ENCODE measurements around the gene KNTC1.

The KNTC1 gene

GRCh38 chr12:122610911-122611310 lies 83.9 kb downstream of the KNTC1 start:
- Histone ChIP-seq H3K9me3 (ENCODE audit: insufficient read depth, low read length) (no peaks in the 10 kb centered on the region), H3K9ac (ENCODE audit: low read length) (no peak overlapping the region), H3K36me3 (replicated peaks; ENCODE audit: low read depth, low read length) (peaks cover 69% of the 10 kb centered on the region), H3K4me2 (ENCODE audit: low read length) (no peak overlapping the region), H3K27ac (ENCODE audit: low read length) (no peak overlapping the region), H4K20me1 (ENCODE audit: insufficient read depth, low read length) (no peaks in the 10 kb centered on the region), H3K79me2 (ENCODE audit: low read length) (no peaks in the 10 kb centered on the region), H3K4me3 (ENCODE audit: low read length) (no peak overlapping the region), H3K27me3 (ENCODE audit: low read depth, low read length) (no peaks in the 10 kb centered on the region), H3K4me1 (ENCODE audit: low read length) (no peaks in the 10 kb centered on the region), H2AFZ (ENCODE audit: low read depth, low read length) (no peak overlapping the region)
- no peak for TF ChIP-seq CTCF (IDR thresholded peaks at IDR 0.05; ENCODE audit: low read depth, low read length)
- no peak for TF ChIP-seq EZH2phosphoT487 (IDR thresholded peaks at IDR 0.05; ENCODE audit: low read depth)

DNA sequence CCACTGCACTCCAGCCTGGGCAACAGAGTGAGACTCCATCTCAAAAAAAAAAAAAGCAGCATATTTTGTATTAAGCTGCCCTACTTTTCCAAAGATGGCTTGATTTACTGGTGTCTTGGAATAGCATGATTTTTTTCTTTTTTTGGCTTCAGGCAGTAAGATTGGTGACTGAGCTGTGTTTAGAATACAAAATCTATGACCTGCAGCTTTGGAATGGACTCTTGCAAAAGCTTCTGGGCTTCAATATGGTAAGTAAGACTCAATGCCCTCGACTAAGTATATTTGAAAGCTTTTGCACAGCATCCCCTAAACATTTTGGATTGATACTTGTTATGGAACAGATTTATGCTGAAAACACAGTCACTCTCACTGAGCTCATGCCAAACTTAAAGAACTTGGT lies 87.8 kb downstream of the KNTC1 start:
- no peaks in the 10 kb centered on the region for H3K27me3 ChIP-seq (ENCODE audit: low read depth, low read length)
- no peak overlapping the region for H3K9ac ChIP-seq (ENCODE audit: low read length)
- H3K79me2 ChIP-seq (ENCODE audit: low read length), result no peaks in the 10 kb centered on the region
- H4K20me1 ChIP-seq (ENCODE audit: insufficient read depth, low read length), result no peaks in the 10 kb centered on the region
- TF ChIP-seq EZH2phosphoT487 (IDR thresholded peaks at IDR 0.05; ENCODE audit: low read depth), result no peak
- no peak for TF ChIP-seq CTCF (IDR thresholded peaks at IDR 0.05; ENCODE audit: low read depth, low read length)
- no peaks in the 10 kb centered on the region for H3K9me3 ChIP-seq (ENCODE audit: insufficient read depth, low read length)
- H2AFZ ChIP-seq (ENCODE audit: low read depth, low read length), result no peak overlapping the region
- no peaks in the 10 kb centered on the region for H3K4me1 ChIP-seq (ENCODE audit: low read length)
- H3K27ac ChIP-seq (ENCODE audit: low read length), result no peak overlapping the region
- no peak overlapping the region for H3K4me3 ChIP-seq (ENCODE audit: low read length)
- H3K4me2 ChIP-seq (ENCODE audit: low read length), result no peak overlapping the region
- peaks cover 64% of the 10 kb centered on the region for H3K36me3 ChIP-seq (replicated peaks; ENCODE audit: low read depth, low read length)

- no peaks in the 10 kb centered on the region for H4K20me1 ChIP-seq (ENCODE audit: insufficient read depth, low read length)
- no peak overlapping the region for H2AFZ ChIP-seq (ENCODE audit: low read depth, low read length)
- H3K27ac ChIP-seq (ENCODE audit: low read length), result no peak overlapping the region
Observed at GRCh38 chr12:122615780-122616179, 88.7 kb downstream of the KNTC1 start.

GRCh38 chr12:122635471-122635870 lies 108.4 kb downstream of the KNTC1 start:
- no peak overlapping the region for H3K9ac ChIP-seq (ENCODE audit: low read length)
- no peak for TF ChIP-seq EZH2phosphoT487 (IDR thresholded peaks at IDR 0.05; ENCODE audit: low read depth)
- no peak for TF ChIP-seq CTCF (IDR thresholded peaks at IDR 0.05; ENCODE audit: low read depth, low read length)
- H2AFZ ChIP-seq (ENCODE audit: low read depth, low read length), result no peak overlapping the region
- H3K4me1 ChIP-seq (ENCODE audit: low read length), result no peaks in the 10 kb centered on the region
- H3K27me3 ChIP-seq (ENCODE audit: low read depth, low read length), result no peaks in the 10 kb centered on the region
- no peaks in the 10 kb centered on the region for H4K20me1 ChIP-seq (ENCODE audit: insufficient read depth, low read length)
- H3K36me3 ChIP-seq (replicated peaks; ENCODE audit: low read depth, low read length), result peaks cover 3% of the 10 kb centered on the region
- no peaks in the 10 kb centered on the region for H3K9me3 ChIP-seq (ENCODE audit: insufficient read depth, low read length)
- no peak overlapping the region for H3K27ac ChIP-seq (ENCODE audit: low read length)
- H3K79me2 ChIP-seq (ENCODE audit: low read length), result no peaks in the 10 kb centered on the region
- no peak overlapping the region for H3K4me3 ChIP-seq (ENCODE audit: low read length)
- H3K4me2 ChIP-seq (ENCODE audit: low read length), result no peak overlapping the region

More at GRCh38 chr12:122615780-122616179, 88.7 kb downstream of the KNTC1 start:
- H3K79me2 ChIP-seq (ENCODE audit: low read length), result no peaks in the 10 kb centered on the region
- no peaks in the 10 kb centered on the region for H3K9me3 ChIP-seq (ENCODE audit: insufficient read depth, low read length)
- peaks cover 63% of the 10 kb centered on the region for H3K36me3 ChIP-seq (replicated peaks; ENCODE audit: low read depth, low read length)
- no peaks in the 10 kb centered on the region for H3K27me3 ChIP-seq (ENCODE audit: low read depth, low read length)
- no peak overlapping the region for H3K9ac ChIP-seq (ENCODE audit: low read length)
- H3K4me3 ChIP-seq (ENCODE audit: low read length), result no peak overlapping the region
- H3K4me1 ChIP-seq (ENCODE audit: low read length), result no peaks in the 10 kb centered on the region
- TF ChIP-seq EZH2phosphoT487 (IDR thresholded peaks at IDR 0.05; ENCODE audit: low read depth) (no peak), CTCF (IDR thresholded peaks at IDR 0.05; ENCODE audit: low read depth, low read length) (no peak)
- H3K4me2 ChIP-seq (ENCODE audit: low read length), result no peak overlapping the region
